ENCODE measurements around the gene HMG20A.

GRCh38 chr15:77474310-77474988 lies 53.8 kb downstream of the HMG20A start:
- TF ChIP-seq POLR2AphosphoS5 (IDR thresholded peaks at IDR 0.05) (no peak), CTCF (IDR thresholded peaks at IDR 0.05) (no peak)

Measured in prostate gland (tissue), 2 donors.